HG02610 (cell line): ENCODE measurements around the gene ART5.
A peak's percentile ranks its signal among the peaks of the same experiment; 100 is the strongest.
"Not testable (repeated sequence)": the region's sequence is repeated elsewhere in the genome, so short reads cannot be mapped to it uniquely, and the experiment has no call there.

ENCODE experiments used
- ATAC-seq: cut with Tn5 transposase; IDR thresholded peaks from one replicate; pipeline ENCODE4 v1.9.1; 2021; ENCODE audit warnings: mild to moderate bottlenecking, moderate library complexity; ENCODE audit not compliant: unreplicated experiment

Gene ART5

DNA sequence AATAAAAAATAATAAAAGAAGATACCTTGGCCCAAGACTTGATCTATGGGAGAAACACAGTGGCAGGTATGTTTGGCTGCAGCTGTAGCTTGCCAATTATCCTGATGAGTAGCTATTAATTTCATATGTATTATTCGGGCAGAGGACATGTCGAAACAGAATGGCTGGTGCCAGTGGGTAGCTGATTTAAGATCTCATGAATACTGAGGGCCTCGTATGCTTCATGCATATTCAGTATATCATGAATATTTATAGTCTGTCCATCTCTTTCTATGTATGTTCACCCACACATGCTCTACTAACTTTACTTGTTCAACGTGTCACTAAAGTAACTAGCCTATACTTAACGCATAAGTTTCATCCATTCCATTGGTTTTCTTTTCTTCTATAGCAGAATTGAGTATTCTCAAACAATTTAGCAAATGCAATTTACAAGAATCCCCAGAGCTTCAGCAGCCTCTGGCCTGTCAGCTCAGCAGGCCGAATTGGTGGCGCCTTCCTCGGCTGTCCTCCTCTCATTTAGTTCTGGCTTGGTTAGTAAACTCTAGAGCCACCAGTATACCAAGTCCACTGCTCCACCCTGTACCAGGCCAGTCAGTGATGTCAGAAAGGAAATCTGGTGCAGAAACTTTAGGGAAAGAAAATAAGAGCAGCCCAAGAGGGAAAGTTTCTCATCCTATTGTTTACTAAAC, 17.9 kb downstream of the ART5 start:
- no peak for ATAC-seq

DNA sequence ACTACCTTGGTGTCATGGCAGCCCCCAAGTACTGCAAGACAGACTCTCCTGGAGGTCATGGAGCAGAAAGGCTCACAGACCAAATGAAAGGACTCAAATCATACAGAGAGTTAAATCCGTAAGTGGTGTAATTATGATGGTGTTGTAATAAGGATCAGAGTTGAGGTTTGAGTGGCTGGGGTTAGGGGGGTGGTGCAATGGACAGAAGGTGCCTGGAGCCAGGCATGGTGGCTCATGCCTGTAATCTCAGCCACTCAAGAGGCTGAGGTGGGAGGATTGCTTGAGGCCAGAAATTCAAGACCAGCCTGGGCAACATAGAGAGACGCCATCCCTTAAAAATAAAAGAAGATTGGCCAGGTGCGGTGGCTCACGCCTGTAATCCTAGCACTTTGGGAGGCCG, 18.7 kb downstream of the ART5 start:
- no peak for ATAC-seq

DNA sequence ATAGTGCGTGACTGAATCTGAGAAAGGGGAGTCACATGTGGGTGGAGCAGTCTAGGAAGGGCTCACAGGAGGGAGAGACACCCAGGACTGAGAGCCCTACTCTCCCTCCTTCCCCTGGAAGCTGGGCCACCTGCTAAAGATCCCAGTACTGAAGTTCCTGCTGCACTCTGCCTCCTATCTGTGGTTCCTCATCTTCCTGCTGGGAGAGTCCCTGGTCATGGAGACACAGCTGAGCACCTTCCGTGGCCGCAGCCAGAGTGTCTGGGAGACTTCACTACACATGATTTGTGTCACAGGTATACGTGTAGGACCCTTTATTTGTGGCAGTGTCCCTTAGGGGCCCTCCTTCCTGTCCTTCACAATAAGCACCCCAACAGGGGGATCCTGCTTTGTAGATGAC, 19.3 kb downstream of the ART5 start:
- no peak for ATAC-seq

DNA sequence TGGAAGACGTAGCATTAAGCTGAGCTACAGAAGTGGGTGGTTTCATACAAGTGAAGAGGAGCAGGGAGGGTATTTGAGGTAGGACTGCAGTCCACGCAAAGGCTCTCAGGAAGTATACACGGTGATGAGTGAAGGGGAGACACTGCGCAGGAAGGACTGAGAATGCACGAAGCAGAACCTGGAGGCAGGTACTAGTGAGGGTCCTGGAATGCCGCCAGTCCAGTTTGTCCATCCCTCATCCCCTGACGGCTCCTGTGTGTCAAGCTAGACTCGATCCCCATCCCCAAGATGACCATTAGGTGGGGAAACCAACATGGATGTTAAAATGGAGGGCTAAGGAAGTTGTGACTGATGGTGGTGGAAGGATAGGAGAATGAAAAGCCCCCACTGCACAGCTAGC, 23.8 kb downstream of the ART5 start:
- ATAC-seq = no peak

DNA sequence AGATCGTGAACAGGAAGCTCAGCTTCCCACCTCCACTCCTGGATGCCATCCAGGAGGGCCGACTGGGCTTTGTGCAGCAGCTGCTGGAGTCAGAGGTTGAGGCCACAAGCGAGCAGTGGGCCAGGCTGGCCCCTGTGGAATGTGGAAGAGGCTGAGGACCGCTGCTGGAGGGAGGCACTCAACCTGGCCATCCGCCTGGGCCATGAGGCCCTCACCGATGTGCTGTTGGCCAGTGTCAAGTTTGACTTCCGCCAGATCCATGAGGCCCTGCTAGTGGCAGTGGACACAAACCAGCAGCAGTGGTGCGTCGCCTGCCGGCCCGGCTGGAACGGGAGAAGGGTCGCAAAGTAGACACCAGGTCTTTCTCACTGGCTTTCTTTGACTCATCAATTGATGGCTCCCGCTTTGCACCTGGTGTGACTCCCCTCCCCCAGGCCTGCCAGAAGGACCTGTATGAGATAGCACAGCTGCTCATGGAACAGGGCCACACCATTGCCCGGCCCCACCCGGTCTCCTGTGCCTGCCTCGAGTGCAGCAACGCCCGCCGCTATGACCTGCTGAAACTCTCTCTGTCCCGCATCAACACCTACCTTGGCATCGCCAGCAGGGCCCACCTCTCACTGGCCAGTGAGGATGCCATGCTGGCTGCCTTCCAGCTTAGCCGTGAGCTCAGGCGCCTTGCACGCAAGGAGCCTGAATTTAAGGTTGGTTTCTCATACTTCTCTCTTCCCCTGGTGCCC, 24.9 kb downstream of the ART5 start:
- ATAC-seq = no peak

DNA sequence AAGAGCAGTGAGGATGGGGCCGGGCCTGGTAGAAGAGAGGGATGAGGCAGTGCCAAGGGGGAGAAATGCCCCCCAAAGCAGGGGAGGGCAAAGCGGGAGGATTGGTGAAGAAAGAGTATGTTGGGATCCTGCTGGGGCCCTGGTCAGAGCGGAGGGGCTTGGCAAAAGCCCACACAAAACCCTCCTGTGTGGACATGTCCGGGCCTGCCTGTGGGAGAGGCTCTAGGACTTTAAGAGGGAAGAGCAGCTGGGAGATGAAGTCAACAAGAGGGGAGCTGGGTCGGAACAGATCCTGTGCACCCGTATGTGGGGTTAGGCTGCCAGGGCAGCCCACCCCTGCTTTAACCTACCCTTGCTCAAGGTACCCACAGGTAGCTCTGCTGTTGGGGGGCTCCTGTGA, 25.8 kb downstream of the ART5 start:
- no peak for ATAC-seq

DNA sequence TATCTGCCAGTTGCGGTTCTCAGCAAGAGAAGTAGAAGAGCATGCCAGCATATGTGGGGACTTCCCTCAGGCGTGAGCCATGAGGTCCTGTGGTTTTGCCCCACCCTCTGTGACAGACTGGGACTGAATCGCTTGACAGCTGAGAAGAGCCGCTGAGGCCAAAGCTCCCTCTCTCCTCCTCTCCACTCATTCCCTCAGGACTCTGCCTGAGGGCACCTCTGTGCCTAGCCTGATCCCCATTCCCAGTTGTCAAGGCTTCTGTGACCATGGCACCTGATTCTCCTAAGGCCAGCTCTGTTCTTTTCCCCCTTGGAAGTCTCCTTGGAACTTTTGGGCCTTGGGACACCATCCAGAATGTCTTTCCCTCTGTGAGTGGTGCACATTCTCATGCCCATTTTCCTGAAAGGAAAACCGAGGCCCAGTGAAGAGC, 27.0 kb downstream of the ART5 start:
- peak; percentile 77 for ATAC-seq

DNA sequence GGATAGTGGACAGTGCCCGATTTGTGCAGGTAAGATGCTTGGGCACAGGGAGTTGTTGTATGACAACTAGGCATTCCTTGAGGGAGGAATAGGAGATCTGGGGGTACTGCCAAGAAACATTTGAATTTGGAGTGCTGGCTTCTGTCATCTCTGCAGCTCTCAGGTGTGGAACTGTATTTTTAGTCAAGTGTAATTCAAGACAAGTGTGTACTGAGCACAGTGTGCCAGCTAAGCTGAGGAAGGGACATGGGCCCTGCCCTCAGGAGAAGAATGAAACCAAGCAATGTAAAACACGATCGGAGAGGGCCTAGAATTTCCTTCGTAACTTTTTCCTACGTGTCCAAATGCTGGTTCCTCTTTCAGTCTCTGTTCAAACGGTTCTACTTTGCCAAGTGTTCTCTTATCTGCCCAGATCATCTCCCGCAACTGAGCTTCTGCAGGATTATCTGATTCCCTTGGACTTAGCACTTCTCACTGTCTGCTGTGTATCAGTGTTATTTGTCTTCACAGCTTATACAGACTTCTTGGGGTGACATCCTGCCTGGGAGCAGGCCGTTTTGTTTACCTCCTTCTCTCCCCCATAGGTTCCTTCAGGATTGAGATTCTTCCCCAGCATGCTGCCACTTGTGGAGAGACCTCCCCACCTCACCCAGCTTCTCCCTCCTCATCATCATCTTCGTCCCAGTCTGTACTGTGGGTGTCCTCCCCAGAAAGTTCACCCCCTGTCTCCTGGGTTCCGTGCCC, 27.6 kb downstream of the ART5 start:
- ATAC-seq = peak; percentile 20

DNA sequence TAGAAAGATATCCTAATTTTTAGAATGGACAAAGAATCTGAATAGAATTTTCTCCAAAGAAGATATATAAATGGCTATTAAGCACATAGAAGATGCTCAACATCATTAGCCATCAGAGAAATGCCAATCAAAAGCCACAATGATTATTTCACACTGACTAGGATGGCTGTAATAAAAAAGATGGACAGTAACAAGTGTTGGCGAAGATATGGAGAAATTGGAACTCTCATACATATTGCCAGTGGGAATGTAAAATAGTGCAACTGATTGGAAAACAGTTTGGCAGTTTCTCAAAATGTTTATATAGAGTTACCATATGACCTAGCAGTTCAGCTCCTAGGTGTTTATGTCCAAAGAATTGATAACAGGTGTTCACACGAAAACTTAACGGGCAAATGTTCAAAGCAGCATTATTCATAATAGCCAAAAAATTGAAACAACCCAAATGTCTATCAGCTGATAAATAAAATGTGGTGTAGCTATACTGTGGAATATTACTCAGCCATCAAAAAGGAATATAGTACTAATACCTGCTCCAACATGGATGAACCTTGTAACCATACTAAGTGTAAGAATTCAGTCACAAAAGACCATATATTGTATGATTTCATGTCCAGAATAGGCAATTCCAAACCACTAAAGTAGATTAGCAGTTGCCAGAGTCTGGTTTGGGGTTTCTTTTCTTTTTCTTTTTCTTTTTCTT, 29.7 kb downstream of the ART5 start:
- ATAC-seq = no peak

DNA sequence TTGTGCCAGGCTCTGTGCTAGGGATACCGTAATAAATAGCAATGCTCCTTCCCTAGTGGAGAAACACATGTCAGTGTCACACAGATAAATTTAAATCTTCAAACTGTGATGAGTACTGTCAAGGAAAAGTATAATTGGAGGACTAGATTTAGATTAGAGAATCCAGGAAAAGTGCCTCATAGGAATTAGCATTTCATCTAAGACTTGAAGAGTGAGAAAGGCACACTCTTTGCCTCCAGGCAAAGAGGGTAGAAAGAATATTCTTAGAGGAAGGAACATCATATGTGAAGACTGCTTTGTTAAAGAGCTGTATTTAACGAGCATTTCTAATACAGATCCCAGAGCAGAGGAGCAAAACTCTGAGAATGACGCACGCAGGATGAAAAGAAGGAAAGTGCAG, 30.9 kb downstream of the ART5 start:
- ATAC-seq = no peak

DNA sequence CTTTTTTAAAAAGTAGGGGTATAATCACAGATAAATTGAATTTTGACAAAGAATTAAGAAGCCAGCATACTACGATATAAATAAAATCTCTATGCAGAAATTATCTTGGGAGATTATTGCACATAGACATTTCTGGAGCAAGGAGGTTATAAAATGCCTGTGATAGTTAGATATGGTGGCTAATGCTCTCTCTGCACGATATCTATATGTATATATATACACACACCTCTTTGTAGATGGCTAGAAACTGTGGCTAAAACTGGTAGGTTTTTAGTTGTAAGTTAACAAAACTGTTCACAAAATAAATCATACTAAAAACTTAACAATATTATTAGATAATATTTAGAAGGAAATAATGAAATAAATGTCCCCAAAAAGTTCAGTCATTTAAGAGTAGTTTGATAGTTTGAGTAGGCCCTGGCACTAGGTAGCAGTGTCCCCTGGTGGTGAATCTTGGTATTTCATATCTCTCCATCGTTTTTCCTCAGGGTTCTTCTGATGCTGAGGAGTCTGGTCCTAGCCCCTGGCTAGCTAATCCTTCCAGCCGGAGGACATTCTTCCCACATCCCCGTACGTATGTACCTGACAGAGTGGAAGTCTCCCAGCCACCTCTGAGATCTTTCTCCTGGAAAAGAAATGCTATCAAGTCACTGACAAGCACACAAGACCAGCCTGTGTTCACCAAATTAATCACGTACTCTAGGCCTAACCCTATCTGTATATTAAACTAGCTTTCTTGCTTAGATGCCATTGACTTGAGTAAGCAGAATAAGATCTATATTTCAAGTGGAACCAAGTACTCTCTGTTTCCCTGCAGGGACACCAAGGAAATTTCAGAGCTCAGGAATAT, 32.2 kb downstream of the ART5 start:
- no peak for ATAC-seq

DNA sequence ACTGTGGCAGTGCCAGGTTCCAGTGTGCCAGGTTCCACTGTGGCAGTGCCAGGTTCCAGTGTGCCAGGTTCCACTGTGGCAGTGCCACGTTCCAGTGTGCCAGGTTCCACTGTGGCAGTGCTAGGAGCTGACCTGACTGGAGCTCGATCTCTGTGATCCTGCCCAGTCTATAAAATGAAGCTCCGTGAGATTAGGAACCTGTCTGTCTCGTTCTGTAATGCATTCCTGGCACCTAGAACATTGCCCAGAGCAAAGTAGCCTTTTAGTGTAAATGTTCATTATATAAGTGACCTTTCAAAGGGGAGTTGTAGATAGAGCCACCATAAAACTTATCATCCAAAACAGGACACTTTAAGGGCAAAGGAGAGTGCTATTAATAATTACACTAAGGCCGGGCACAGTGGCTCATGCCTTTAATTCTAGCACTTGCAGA, 36.0 kb downstream of the ART5 start:
- no peak for ATAC-seq

DNA sequence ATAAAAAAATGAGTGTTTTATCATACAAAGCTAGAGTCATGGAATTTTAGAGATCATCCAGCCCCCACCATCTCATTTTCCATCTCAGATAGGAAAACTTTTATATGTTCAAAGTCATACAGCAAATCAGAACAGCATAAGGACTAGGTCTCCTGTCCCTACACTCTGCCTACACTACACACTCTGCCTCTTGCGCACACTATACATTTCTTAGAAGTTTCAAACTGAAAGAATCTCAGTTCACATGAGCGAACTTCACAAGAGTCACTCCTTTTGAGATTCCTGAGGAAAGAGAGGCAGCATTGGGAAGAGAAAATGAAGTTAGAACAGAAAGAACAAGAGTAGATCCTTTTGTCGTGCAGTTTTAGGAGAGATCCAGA, 36.5 kb downstream of the ART5 start:
- ATAC-seq = no peak

DNA sequence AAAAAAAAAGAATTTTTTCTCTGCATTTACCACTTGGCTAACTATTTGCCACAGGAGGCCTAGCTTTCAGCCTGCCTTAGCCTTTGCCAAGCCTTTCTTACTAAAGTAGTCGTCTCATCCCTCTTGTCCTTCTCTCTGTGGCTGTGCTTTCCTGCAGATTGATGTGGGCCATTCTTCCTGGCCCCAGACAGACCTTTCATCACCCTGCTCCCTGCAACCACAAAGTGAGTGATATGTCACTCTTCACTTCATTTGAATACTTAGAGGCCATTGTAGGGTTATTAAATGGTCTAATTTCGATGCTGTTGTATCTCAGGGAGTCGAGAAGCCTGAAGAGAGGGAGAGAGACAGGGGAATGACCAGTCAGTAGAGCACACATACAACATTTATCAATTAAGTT, 37.6 kb downstream of the ART5 start:
- ATAC-seq = no peak

DNA sequence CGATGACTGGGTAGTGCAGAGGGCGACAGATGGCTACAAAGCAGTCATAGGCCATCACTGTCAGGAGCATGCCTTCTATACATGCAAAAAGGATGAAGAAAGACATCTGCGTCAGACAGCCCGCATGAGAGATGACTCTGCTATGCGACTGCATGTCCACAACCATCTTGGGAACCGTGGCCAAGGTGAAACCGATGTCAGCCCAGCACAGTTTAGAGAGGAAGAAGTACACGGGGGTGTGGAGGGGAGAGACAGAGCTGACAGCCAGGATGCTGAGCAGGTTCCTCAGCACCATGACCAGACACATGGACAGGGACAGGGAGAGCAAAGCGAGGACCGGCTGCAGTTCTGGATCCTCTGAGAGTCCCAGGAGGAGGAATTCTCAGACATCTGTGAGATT, 41.6 kb downstream of the ART5 start:
- not testable (repeated sequence) for ATAC-seq

DNA sequence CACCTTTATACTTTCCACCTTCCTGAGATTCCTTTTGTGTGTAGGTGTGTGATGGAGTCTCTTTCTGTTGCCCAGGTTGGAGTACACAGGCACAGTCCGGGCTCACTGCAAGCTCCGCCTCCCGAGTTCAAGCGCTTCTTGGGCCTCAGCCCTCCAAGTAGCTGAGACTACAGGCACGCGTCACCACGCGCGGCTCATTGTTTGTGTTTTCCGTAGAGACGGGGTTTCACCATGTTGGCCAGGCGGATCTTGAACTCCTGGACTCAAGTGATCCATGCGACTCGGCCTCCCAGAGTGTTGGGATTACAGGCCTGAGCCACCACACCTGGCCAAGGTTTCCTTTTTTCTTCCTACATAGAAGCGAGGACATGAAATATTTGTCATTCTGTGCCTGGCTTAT, 44.0 kb downstream of the ART5 start:
- not testable (repeated sequence) for ATAC-seq

DNA sequence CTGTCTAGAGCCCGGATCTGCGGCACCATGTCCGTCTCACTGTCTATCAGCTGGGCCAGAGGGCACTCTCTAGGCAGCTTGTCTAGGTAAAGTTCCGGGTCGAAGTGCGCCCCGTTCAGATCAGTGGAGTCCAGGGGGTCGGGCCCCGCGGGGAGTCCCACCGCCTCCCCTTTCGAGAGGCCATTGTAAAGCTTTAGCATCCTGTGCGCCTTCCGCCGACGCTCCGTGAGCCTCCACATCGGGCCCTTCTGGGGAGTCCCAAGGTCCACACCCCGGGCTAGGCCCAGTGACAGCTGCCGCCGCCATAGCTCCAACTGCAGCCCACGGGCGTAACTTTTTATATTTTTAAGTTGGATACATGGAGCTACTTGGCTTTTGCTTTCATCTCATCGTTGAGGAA, 50.5 kb downstream of the ART5 start:
- ATAC-seq = not testable (repeated sequence)

DNA sequence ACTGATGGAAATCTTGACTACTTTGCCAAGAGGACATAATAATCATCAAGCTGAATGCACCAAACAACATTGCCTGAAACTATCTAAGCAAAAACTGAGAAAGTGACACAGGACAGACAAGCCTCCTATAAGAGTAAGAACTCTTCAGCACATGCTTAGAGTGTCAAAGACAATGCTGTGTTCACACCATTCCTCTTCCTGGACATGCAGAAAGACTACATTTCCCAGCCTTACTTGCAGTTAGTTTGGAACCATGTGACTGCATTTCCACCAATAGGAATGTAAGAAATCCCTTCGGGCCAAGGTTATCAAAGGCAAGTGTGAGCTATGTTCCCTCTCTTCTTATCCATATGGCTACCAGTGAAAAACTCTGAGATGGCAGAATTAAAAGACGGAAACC, 51.6 kb downstream of the ART5 start:
- ATAC-seq = not testable (repeated sequence)

DNA sequence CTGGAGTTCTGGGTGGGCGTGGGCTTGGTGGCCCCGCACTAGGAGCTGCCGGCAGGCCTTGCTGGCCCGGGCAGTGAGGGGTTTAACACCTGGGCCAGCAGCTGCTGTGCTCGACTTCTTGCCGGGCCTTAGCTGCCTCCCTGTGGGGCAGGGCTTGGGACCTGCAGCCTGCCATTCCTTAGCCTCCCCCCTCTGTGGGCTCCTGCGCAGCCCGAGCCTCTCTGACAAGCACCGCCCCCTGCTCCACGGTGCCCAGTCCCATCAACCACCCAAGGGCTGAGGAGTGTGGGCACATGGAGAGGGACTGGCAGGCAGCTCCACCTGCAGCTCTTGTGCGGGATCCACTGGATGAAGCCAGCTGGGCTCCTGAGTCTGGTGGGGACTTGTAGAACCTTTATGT, 53.0 kb downstream of the ART5 start:
- not testable (repeated sequence) for ATAC-seq
